Mesenchymal stem cell (in vitro differentiated cells and primary cell): Measurements from ENCODE around the gene TRIAP1.

Experiments
- DNase-seq: peaks from one replicate; pipeline ENCODE4 v3.0.0-alpha.2; 2013
- H2AFZ ChIP-seq: one replicate; pipeline ENCODE4 v1.6.1; 2013; ENCODE audit warnings: low read depth, mild to moderate bottlenecking, control low read depth, inconsistent platforms, low read length, moderate library complexity
- H2AK5ac ChIP-seq: 2 replicates; pipeline ENCODE4 v1.6.1; 2013; ENCODE audit warnings: low read length, moderate library complexity, mild to moderate bottlenecking, inconsistent platforms; ENCODE audit not compliant: severe bottlenecking
- H2BK120ac ChIP-seq: one replicate; pipeline ENCODE4 v1.6.1; 2013; ENCODE audit warnings: low read depth, mild to moderate bottlenecking, inconsistent platforms, low read length, moderate library complexity
- H2BK12ac ChIP-seq, 2 experiments: one replicate each; pipeline ENCODE4 v1.6.1; 2013; ENCODE audit warnings: inconsistent platforms in 2 of 2, low read length in 2 of 2, mild to moderate bottlenecking in 2 of 2, moderate library complexity in 2 of 2, control low read depth in 1 of 2
- H2BK15ac ChIP-seq: one replicate; pipeline ENCODE4 v1.6.1; 2013; ENCODE audit warnings: mild to moderate bottlenecking, low read depth, inconsistent platforms; ENCODE audit not compliant: poor library complexity, severe bottlenecking
- H2BK5ac ChIP-seq: 2 replicates; pipeline ENCODE4 v1.6.1; 2013; ENCODE audit warnings: low read depth, mild to moderate bottlenecking, low read length, control low read depth, inconsistent platforms; ENCODE audit not compliant: poor library complexity, severe bottlenecking
- H3K14ac ChIP-seq, 2 experiments: one replicate each; pipeline ENCODE4 v1.6.1; 2013; ENCODE audit warnings: inconsistent platforms in 2 of 2, low read length in 2 of 2, control low read depth in 1 of 2, mild to moderate bottlenecking in 1 of 2, moderate library complexity in 1 of 2
- H3K18ac ChIP-seq, 2 experiments: one replicate each; pipeline ENCODE4 v1.6.1; 2013; ENCODE audit warnings: inconsistent platforms in 2 of 2, low read length in 2 of 2, control low read depth in 1 of 2, low read depth in 1 of 2, mild to moderate bottlenecking in 1 of 2
- H3K23ac ChIP-seq, 2 experiments: one replicate each; pipeline ENCODE4 v1.6.1; 2013; ENCODE audit warnings: inconsistent platforms in 2 of 2, low read length in 2 of 2, mild to moderate bottlenecking in 2 of 2, moderate library complexity in 2 of 2, control low read depth in 1 of 2
- H3K27ac ChIP-seq: 2 replicates; pipeline ENCODE4 v1.5.1; 2013; ENCODE audit warnings: mild to moderate bottlenecking, moderate library complexity, low read length, control low read depth, inconsistent platforms; ENCODE audit not compliant: poor library complexity, severe bottlenecking
- H3K27me3 ChIP-seq, 2 experiments: 2 replicates each; pipeline versions ENCODE4 v1.6.1 to v1.7.0; 2013; ENCODE audit warnings: low read length in 2 of 2, mild to moderate bottlenecking in 2 of 2, moderate library complexity in 2 of 2, control low read depth in 1 of 2, inconsistent platforms in 1 of 2; ENCODE audit not compliant: control insufficient read depth in 1 of 2, insufficient read depth in 1 of 2
- H3K36me3 ChIP-seq, 2 experiments: 2 replicates each; pipeline versions ENCODE4 v1.6.1 to v1.7.0; 2013; ENCODE audit warnings: low read length in 2 of 2, control low read depth in 1 of 2, inconsistent platforms in 1 of 2, low read depth in 1 of 2, mild to moderate bottlenecking in 1 of 2; ENCODE audit not compliant: insufficient read depth in 2 of 2, control insufficient read depth in 1 of 2
- H3K4ac ChIP-seq, 2 experiments: one replicate each; pipeline ENCODE4 v1.6.1; 2013; ENCODE audit warnings: inconsistent platforms in 2 of 2, low read length in 2 of 2, mild to moderate bottlenecking in 2 of 2, moderate library complexity in 2 of 2, control low read depth in 1 of 2, low read depth in 1 of 2
- H3K4me1 ChIP-seq: 2 replicates; pipeline ENCODE4 v1.6.1; 2013; ENCODE audit warnings: low read depth, low read length, control low read depth; ENCODE audit not compliant: control insufficient read depth, insufficient read depth
- H3K4me2 ChIP-seq: 2 replicates; pipeline ENCODE4 v1.6.1; 2013; ENCODE audit warnings: low read length, mild to moderate bottlenecking, inconsistent platforms; ENCODE audit not compliant: poor library complexity, severe bottlenecking
- H3K4me3 ChIP-seq, 2 experiments: 2 replicates each; pipeline versions ENCODE4 v1.5.1 to v1.7.0; 2013; ENCODE audit warnings: low read length in 2 of 2, mild to moderate bottlenecking in 2 of 2, control low read depth in 1 of 2, low read depth in 1 of 2; ENCODE audit not compliant: insufficient read depth in 1 of 2
- H3K79me1 ChIP-seq: replicated peaks from 2 replicates; pipeline ENCODE4 v1.6.1; 2013; ENCODE audit warnings: mild to moderate bottlenecking, control low read depth, low read length, inconsistent platforms; ENCODE audit not compliant: poor library complexity, severe bottlenecking
- H3K9ac ChIP-seq: 2 replicates; pipeline ENCODE4 v1.7.0; 2013; ENCODE audit warnings: mild to moderate bottlenecking, low read length, moderate library complexity
- H3K9me3 ChIP-seq: 2 replicates; pipeline ENCODE4 v1.7.0; 2013; ENCODE audit warnings: mild to moderate bottlenecking, low read length; ENCODE audit not compliant: control insufficient read depth
- H4K8ac ChIP-seq: one replicate; pipeline ENCODE4 v1.6.1; 2013; ENCODE audit warnings: inconsistent platforms, mild to moderate bottlenecking, low read length, moderate library complexity
- H4K91ac ChIP-seq: one replicate; pipeline ENCODE4 v1.6.1; 2013; ENCODE audit warnings: mild to moderate bottlenecking, low read length, inconsistent platforms
- WGBS: methylation state at CpG from one replicate; pipeline ENCODE4 v1.1.7; 2013; ENCODE audit warnings: mixed read lengths; 5-methylcytosine and 5-hydroxymethylcytosine counted together

The TRIAP1 gene

GRCh38 chr12:120485961-120486881 is 40.0 kb upstream of the TRIAP1 start:
- Histone ChIP-seq H2AFZ (no peak overlapping the region), H3K27me3 (no peaks in the 10 kb centered on the region), H2AK5ac (no peak overlapping the region), H3K18ac (no peak overlapping the region), H4K8ac (no peak overlapping the region), H3K79me1 (peaks cover 28% of the 10 kb centered on the region), H2BK5ac (no peak overlapping the region), H3K23ac (no peak overlapping the region), H3K9ac (no peak overlapping the region), H2BK15ac (no peak overlapping the region), H2BK120ac (no peak overlapping the region), H3K4me2 (no peak overlapping the region), H4K91ac (no peak overlapping the region), H3K14ac (no peak overlapping the region), H3K36me3 (peaks cover 11 to 32% of the 10 kb centered on the region in 2 experiments), H2BK12ac (no peak overlapping the region), H3K4ac (no peak overlapping the region), H3K4me3 (no peak overlapping the region), H3K27ac (no peak overlapping the region), H3K4me1 (no peaks in the 10 kb centered on the region), H3K9me3 (no peaks in the 10 kb centered on the region)
- 92% methylated on average over 3 of the region's 7 CpGs for WGBS
- DNase-seq, result no peak

GRCh38 chr12:120483621-120484020 is 37.4 kb upstream of the TRIAP1 start:
- Histone ChIP-seq H3K36me3 (peaks cover 3 to 21% of the 10 kb centered on the region in 2 experiments), H3K4me2 (no peak overlapping the region), H2BK120ac (no peak overlapping the region), H4K8ac (no peak overlapping the region), H2BK5ac (no peak overlapping the region), H3K9ac (no peak overlapping the region), H3K4ac (no peak overlapping the region), H3K4me3 (no peak overlapping the region), H3K27ac (no peak overlapping the region), H2AFZ (no peak overlapping the region), H4K91ac (no peak overlapping the region), H2BK15ac (no peak overlapping the region), H3K4me1 (no peaks in the 10 kb centered on the region), H3K79me1 (peaks cover 23% of the 10 kb centered on the region), H3K18ac (no peak overlapping the region), H3K27me3 (no peaks in the 10 kb centered on the region), H2AK5ac (no peak overlapping the region), H2BK12ac (no peak overlapping the region), H3K23ac (no peak overlapping the region), H3K9me3 (no peaks in the 10 kb centered on the region), H3K14ac (no peak overlapping the region)
- 92% methylated on average over 1 of the region's 1 CpG for WGBS
- no peak for DNase-seq

GRCh38 chr12:120481022-120481767 is 35.0 kb upstream of the TRIAP1 start:
- no peak overlapping the region for H3K4me3 ChIP-seq
- H3K4ac ChIP-seq, result no peak overlapping the region
- no peak overlapping the region for H3K14ac ChIP-seq
- H3K79me1 ChIP-seq, result peaks cover 20% of the 10 kb centered on the region
- 98% methylated on average over 5 of the region's 9 CpGs for WGBS
- no peak overlapping the region for H3K18ac ChIP-seq
- H3K9me3 ChIP-seq, result no peaks in the 10 kb centered on the region
- H2AFZ ChIP-seq, result no peak overlapping the region
- H2BK12ac ChIP-seq, result no peak overlapping the region
- no peaks in the 10 kb centered on the region for H3K27me3 ChIP-seq
- H2BK5ac ChIP-seq, result no peak overlapping the region
- no peak overlapping the region for H4K91ac ChIP-seq
- no peak overlapping the region for H3K4me2 ChIP-seq
- no peak overlapping the region for H2BK120ac ChIP-seq
- no peak overlapping the region for H2BK15ac ChIP-seq
- H3K23ac ChIP-seq, result no peak overlapping the region
- H2AK5ac ChIP-seq, result no peak overlapping the region
- peaks cover 3 to 19% of the 10 kb centered on the region in 2 experiments for H3K36me3 ChIP-seq
- no peak for DNase-seq
- no peak overlapping the region for H3K27ac ChIP-seq
- no peak overlapping the region for H4K8ac ChIP-seq
- H3K4me1 ChIP-seq, result no peaks in the 10 kb centered on the region
- H3K9ac ChIP-seq, result no peak overlapping the region

GRCh38 chr12:120480211-120480610 is 34.0 kb upstream of the TRIAP1 start:
- Histone ChIP-seq H3K27me3 (no peaks in the 10 kb centered on the region), H2BK12ac (no peak overlapping the region), H3K18ac (no peak overlapping the region), H4K91ac (no peak overlapping the region), H3K9ac (no peak overlapping the region), H3K4me2 (no peak overlapping the region), H4K8ac (no peak overlapping the region), H2BK120ac (no peak overlapping the region), H3K23ac (no peak overlapping the region), H2AK5ac (no peak overlapping the region), H3K36me3 (peaks cover 3 to 19% of the 10 kb centered on the region in 2 experiments), H2AFZ (no peak overlapping the region), H3K4me3 (no peak overlapping the region), H3K9me3 (no peaks in the 10 kb centered on the region), H3K27ac (no peak overlapping the region), H2BK15ac (no peak overlapping the region), H3K4me1 (no peaks in the 10 kb centered on the region), H3K4ac (no peak overlapping the region), H3K79me1 (peaks cover 16% of the 10 kb centered on the region), H2BK5ac (no peak overlapping the region), H3K14ac (no peak overlapping the region)
- DNase-seq, result no peak
- WGBS, result 86% methylated on average over 1 of the region's 1 CpG
